Keratinocyte (primary cell): ENCODE measurements around the gene ATRNL1.

Source experiments
- EZH2 ChIP-seq: IDR thresholded peaks from one replicate; pipeline ENCODE4 v1.6.1; 2012; ENCODE audit warnings: inconsistent platforms, mild to moderate bottlenecking, low read length, moderate library complexity
- TF ChIP-seq, protein P1 (sequence below), 3 experiments: IDR thresholded peaks in 1 of 3; conservative IDR thresholded peaks in 1 of 3; optimal IDR thresholded peaks in 1 of 3; 2 replicates in 2 of 3; 3 replicates in 1 of 3; pipeline versions ENCODE3 to v1.5.1; 2011; ENCODE audit warnings: low read length in 3 of 3, mild to moderate bottlenecking in 3 of 3, moderate library complexity in 2 of 3, control low read depth in 1 of 3, inconsistent platforms in 1 of 3; ENCODE audit not compliant: insufficient read depth in 2 of 3; ENCODE audit errors: extremely low read depth in 1 of 3

GRCh38 chr10:115932099-115932498 lies 838.9 kb downstream of the ATRNL1 start:
- TF ChIP-seq, protein P1, sequence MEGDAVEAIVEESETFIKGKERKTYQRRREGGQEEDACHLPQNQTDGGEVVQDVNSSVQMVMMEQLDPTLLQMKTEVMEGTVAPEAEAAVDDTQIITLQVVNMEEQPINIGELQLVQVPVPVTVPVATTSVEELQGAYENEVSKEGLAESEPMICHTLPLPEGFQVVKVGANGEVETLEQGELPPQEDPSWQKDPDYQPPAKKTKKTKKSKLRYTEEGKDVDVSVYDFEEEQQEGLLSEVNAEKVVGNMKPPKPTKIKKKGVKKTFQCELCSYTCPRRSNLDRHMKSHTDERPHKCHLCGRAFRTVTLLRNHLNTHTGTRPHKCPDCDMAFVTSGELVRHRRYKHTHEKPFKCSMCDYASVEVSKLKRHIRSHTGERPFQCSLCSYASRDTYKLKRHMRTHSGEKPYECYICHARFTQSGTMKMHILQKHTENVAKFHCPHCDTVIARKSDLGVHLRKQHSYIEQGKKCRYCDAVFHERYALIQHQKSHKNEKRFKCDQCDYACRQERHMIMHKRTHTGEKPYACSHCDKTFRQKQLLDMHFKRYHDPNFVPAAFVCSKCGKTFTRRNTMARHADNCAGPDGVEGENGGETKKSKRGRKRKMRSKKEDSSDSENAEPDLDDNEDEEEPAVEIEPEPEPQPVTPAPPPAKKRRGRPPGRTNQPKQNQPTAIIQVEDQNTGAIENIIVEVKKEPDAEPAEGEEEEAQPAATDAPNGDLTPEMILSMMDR (optimal IDR thresholded peaks at IDR 0.05 in 1 of 3, IDR thresholded peaks at IDR 0.05 in 1 of 3, conservative IDR thresholded peaks at IDR 0.05 in 1 of 3; ENCODE audit: extremely low read depth in 1 of 3, insufficient read depth in 2 of 3, low read length in 3 of 3) = no peak
- TF ChIP-seq EZH2 = no peak
